ENCODE measurements around the gene KIF1A. TPM values are rescaled to one million over a fixed set of nuclear protein-coding genes. Genes with fewer than 3 reads are reported as not detected.
"Not testable (repeated sequence)": the region's sequence is repeated elsewhere in the genome, so short reads cannot be mapped to it uniquely, and the experiment has no call there.

The KIF1A gene
- total RNA-seq, 1 donor from 2014 or later = not detected

DNA sequence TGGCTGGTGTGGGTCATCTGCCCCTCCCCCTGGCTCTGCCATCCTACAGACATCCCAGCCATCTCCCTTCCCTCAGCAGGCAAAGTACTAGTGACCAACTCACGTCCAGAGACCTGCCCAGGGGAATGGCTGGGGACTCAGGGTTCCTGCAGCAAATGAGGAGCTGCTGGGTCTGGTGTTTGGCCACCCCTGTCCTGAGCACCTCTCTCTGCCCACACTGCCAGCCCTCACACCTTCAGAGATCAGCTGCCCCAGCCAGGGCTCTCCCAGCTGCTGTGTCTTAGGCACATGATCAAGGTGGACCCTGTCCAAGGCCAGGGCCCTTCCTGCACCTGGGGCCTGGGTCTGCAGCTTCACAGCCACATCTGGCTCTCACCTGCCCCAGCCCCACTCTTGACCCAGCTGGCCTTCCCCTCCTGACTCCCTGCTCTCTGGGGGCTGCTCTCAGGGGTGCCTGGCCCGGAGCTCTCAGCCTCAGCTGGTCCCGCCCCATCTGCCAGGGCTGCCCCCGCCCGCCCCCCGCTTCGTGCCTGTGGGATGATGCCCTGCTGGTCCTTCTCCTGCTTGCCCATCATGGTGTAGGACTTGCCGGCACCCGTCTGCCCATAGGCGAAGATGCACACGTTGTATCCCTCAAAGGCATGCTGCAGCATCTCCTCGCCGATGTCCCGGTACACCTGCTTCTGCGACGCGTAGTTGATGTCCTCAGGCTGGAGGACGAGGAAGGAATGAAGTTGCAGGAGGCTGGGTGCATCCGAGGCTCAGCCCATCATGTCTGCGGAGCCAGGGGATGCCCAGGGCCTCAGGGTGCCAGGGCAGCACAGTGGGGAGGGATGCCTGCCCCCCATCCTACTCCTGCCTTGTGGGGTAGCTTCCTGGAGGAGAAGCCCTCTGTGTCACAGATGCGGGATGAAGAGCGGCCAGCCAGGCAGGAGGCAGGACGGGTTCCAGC lies 32.2 kb downstream of the KIF1A start:
- no peak for DNase-seq (ENCODE audit: low spot score)

DNA sequence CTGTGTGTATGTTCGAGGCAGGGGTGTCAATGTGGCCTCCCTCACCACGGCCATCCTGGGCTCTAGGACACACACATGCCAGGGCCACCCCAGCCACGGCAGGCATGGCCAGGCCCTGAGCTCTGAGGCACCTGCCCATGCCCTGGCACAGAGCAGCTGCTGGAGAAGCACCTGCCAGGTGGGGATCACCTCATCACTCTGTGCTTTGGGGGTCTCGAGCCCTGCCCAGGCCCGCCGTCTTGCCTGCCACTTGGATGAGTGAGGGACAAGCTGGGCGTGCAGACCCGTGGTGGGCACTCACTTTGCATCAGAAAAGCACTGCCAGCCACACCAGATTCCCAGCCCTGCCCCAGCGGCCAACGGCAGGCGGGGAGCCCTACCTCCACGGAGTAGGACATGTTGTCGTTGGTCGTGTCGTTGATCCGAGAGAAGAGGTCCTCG lies 33.1 kb downstream of the KIF1A start:
- DNase-seq (ENCODE audit: low spot score) = no peak

DNA sequence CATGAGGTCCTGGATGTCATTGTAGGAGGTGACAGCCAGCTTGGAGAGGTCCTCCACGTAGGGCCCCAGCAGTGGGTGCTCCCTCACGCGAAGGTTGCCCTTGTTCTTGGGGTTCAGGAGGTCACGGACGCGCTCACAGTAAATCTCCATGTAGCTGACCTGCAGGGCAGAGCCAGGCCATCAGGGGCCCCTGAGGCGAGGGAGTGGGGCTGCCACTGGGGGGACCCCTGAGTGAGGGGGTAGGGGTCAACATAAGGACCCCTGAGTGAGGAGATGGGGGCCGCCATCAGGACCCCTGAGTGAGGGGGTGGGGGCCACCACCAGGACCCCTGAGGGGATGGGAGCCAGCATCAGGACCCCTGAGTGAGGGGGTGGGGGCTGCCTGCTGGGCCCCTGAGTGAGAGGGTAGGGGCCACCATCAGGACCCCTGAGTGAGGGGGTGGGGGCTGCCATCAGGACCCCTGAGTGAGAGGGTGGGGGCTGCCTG lies 33.6 kb downstream of the KIF1A start:
- DNase-seq (ENCODE audit: low spot score) = no peak

DNA sequence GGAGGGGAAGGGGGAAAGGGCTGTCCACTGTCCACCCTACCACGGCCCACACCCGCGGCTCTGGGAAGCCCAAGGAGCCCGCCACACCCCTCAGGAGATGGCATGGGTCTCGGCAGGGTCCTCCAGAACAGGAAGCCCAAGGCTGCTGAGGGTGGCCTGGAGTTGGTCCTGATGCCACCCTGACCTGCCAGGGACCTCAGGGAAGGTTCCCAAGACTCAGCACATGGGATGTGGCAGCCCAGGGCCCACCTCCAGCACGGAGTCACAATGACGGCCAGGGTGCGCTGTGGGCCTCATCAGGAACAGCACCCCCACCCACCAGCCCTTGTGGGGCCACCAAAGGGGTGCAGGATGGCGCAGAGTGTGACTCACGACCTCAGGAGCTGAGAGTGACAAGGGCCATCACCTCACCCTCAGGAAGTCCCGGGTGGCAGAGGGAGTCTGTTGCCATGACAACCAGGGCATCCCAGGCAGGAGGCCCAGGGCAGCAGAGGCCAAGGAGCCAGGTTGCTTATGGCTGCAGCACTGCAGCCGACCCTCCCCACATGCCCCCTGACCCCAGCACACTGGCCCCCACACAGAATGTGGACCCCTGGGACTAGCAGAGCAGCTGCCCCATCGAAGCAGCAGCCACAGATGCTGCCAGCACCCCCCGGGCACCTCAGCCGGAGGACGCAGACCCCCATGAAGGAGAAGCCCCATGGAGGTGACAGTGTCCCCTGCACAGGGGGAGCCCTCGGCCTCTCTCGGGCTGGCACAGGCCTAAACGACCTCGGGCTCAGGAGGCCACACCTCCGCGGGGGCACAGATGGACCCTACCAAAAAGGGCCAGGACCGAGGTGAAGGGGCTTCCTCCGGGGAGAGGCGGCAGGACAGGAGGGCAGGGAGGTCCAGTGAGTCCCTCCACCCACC lies 34.3 kb downstream of the KIF1A start:
- DNase-seq (ENCODE audit: low spot score) = no peak

DNA sequence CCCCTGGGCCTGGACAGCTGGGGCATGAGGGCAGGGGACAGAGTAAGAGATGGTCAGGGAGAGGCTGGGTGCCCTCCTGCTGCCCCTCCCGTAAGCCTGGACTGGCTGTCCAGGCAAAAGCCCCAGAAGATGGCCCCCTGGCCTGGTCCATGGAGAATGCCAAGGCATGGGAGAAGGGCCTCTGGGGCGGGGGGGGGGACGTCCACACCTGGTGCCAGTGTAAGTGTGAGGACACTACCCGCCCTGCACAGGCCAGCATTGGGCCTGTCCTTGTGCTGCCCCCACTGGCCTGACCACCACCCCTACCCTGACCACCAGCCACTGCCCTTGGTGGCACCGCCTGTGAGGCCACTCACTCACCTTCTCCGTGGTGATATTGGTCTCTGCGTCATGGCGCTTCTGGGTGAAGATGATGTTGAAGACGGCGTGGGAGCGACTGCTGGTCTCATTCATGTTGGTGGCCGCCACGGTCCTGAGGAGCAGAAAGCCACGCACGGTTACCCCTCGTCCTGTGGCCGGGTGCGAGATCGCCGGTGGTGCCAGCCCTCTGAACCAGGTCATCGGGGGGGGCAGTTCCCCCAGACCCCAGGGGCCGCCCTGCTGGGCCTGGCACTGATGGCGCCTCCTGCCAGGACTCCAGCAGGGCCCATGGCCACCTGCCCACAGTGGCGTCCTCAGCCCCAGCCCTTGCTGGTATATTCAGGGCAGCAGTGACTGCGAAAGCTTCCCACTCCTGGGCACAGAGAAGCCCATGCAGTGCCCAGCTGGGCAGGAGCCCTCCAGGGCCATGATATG lies 35.2 kb downstream of the KIF1A start:
- DNase-seq (ENCODE audit: low spot score) = no peak

DNA sequence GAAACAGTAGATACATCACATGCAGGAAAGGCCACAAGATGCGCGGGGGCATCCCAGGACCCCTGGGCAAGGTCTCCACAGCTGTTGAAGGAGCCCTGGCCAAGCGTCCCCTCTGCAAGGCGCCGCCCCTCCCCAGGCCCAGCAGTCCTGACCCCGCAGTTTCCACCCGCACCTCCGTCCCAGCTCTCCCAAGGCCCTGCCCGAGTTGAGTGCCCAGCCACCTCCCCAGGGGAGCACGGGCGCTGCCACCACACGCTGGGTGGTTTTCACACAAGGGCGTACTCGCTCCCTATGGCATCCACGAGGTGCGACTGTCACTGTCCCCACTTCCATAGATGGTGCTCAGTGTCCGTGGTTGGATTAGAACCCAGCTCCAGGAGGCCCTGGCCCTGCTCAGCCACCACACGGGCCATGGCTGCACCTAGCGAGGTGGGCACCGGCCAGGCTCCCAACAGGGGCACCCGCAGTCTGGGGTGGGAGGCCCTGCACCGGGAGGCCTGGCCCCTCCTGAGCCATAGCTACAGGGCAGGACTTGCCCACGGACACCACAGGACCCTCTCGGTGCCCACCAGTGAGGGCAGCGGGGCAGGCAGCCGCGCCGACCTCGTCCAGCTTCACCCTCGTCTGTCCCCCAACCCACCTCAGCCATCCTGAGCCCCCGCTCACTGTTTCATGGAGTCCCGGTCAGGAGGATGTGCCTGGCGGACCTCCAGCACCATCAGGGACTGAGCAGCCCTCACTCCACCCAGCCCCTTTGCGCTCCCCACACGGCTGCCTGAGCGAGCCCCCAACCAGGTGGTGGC lies 36.0 kb downstream of the KIF1A start:
- no peak for DNase-seq (ENCODE audit: low spot score)

DNA sequence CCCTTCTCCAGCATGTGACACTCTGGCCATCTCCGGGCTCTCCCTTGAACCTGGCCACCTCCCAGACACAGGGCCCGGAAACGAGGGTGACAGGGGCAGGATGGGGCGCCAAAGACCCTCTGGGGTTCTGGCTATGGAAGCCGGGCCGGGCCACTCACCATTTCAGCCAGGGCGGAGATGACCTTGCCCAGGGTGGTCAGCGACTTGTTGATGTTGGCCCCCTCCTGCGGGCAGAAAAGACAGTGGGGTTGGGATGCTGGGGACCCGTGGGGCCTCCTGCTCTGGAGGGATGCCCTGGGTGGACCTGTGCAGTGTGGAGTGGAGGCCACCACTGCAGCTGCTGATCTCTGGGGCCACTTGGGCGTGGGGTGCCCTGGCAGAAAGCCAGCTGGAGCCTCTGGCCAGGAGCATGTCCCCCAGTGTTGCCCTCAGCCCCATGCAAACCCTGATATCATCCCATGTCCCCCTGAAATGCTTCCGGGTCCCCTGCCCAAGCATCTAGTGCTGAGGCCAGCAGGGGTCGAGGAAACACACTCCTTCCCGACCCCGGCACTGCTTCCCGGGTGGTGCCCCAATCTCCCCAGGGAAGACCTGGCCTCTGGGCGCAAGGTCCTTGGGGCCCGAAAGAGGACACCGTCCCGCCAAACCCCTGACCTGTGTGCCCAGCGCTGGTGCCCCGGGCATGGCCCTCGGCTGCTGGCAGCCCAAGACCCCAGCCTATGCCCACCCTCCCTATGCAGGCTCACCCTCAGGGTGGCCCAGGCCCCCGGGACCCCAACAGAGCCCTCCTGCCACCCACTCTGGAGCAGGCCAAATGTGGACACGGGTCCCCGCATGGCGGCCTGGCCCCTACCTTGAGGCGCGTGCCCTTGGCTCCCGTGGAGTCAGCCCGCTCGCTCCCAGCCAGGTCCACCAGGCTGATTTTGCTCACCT lies 36.9 kb downstream of the KIF1A start:
- DNase-seq (ENCODE audit: low spot score) = no peak

DNA sequence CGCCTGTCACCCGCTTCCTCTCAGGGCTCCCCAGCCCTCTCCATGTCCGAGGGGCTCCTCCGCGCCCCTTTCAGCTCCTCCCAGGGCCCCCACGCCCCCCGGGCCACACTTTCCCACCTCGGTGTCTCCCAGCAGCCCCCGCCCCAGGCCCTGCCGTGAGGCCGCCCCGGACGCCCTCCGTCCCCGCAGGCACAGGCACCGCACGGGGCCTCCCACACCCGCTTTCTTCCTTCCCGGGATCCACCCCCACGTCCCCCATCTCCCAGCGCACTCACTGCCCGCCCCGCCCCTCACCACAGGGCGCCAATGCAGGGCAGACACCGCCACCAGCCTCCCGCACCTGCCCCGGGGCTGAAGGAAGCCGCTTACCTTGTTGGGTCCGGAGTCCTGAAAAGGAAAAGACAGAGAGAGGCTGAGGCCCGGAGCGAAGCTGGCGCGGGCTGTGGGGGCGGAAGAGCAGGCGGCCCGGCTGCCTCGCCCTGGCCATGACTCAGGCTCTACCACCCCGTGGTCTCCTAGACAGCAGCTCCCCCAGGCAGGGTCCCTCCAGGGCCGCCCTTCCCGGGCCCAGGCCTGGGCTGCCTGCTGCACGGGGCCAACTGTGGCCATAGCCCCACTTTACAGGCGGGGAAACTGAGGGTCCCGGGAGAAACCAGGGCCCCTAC lies 37.7 kb downstream of the KIF1A start:
- no peak for DNase-seq (ENCODE audit: low spot score)

DNA sequence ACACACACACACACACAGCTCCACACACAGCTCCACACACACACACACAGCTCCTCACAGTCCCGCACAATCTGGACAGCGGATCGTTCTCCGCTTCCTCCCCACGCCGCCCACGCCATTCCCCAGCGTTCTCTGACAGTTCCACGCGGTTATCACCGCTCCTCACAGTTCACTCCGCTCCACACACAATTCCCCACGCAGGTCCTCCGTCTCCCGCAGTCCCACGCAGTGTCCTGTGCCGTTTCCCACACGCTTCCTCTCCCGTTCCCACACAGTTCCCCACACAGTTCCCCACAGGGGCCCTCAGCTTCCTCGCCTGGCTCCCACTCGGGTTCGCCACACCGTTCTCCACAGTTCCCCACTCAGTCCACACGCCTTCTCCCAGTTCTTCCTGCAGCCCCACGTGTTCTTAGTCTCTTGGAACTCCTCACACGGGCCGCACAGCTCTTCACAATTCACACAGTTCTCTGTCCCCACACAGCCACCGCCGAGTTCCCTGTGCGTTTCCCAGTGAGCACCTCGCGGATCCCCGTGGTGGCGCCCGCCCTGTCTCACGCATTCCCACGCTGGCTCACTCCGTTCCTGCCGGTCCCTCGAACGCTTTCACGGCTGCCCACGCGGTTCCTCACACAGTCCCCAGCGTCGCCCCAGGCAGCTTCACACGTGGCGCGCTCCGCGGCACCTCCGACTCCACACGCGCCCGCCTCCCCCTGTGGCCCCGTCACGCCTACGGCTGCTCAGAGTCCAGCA lies 38.4 kb downstream of the KIF1A start:
- DNase-seq (ENCODE audit: low spot score) = no peak

DNA sequence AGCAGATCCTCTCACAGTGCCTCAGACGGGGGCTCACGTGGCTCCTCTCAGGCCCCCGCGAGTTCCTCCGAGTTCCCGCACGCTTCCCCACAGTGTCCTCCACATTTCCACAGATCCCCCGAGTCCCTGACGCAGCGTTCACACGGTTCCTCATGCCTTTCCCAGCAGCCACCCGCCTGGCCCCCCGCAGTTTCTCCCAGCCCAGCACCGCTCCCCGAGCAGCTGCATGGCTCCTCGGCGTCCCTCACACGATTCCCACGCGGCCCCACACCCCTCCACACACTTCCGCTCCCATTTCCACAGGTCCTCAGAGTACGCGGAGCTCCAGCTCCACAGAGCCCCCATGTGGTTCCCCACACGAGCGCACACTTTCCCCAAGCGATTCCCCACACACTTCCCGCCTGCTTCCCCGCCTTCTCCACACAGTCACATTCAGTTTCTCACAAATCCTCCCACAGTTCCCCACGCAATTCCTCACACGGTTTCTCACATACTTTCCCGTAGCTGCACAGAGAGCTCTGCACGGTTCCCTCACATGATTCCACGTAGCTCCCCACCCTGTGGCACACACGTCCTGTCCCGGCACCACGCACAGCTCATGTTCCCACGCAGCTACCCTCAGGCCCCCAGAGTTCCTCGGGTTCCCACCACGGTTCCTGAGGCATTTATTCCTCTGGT lies 39.9 kb downstream of the KIF1A start:
- DNase-seq (ENCODE audit: low spot score) = no peak

DNA sequence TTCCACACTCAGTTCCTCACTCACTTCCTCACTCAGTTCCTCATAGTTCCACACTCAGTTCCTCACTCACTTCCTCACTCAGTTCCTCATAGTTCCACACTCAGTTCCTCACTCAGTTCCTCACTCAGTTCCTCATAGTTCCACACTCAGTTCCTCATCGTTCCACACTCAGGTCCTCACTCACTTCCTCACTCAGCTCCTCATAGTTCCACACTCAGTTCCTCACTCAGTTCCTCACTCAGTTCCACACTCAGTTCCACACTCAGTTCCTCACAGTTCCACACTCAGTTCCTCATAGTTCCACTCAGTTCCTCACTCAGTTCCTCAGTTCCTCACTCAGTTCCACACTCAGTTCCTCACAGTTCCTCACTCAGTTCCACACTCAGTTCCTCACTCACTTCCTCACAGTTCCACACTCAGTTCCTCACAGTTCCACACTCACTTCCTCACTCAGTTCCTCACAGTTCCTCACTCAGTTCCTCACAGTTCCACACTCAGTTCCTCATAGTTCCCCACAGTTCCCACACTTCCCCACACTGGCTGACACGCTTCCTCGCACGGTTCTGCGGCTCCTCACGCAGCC lies 40.7 kb downstream of the KIF1A start:
- DNase-seq (ENCODE audit: low spot score) = not testable (repeated sequence)

DNA sequence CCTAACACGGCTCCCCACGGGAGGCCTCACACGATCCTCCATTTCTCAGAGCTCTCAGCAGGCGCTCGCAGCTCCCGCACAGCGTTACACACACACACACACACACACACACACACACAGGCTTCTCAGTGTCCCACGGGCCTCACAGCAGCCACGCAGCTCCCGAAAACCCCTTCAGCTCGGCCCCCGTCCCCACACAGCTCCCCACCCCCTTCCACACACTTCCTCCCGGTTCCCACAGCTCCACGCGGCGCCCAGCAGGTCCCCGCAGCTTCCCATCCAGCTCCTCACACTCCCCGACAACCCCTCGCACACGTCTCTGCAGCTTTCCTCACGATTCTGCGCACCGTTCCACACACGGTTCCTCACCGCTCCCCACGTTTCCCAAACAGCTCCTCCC lies 41.6 kb downstream of the KIF1A start:
- no peak for DNase-seq (ENCODE audit: low spot score)

DNA sequence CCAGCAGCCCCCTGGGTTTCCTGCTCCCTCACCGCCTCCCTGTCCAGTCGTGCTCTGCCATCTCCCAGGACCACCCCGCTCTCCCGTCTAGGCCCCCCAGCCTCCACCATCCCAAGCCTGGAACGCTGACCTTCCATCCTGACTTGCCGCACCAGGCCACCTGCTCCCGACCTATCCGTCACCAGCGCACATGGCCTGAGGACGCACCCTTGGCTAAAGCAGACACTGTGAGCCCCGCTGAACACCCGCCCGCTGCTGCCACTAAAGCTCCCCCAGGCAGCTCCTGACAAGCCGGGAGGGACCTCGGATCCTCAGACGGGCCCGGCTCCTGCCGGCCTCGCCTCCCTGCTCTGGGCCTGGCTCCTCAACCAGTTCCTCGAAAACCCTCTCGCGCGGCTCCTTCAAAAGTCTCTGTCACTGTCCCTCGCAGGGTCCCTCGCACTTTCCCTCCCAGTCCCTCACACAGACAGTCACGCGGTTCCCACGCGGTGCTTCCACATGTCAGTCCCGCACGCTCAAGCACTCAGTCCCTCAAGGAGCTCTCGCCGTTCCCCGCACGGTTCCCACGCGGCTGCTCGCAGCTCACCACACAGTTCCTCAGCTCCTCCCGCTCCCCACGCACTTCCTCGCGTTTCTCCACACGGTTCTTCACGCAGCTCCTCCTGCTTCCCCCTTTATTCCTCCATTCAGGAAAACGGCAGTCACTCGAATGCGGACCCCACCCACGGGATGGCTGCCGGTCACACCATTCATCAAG lies 42.4 kb downstream of the KIF1A start:
- no peak for DNase-seq (ENCODE audit: low spot score)

DNA sequence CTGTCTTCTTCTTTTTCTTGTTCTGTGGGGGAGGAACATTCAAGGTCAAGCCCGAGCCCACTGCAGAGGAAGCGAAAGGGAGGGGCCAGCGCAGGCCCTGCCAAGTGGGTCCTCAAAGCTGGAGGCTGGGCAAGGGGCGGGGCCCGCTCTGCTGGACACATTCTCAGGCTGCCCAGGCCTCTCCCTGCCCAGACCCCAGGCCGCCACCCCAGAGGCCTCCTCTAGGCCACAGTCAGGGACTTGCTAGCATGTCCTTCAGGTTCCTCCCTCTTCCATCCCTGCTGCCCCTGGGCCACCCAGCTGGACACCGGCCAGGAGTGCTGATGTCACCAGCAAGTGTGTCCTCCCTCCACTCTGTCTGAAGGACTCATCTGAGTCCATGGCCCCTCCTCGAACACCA lies 44.1 kb downstream of the KIF1A start:
- DNase-seq (ENCODE audit: low spot score) = no peak

DNA sequence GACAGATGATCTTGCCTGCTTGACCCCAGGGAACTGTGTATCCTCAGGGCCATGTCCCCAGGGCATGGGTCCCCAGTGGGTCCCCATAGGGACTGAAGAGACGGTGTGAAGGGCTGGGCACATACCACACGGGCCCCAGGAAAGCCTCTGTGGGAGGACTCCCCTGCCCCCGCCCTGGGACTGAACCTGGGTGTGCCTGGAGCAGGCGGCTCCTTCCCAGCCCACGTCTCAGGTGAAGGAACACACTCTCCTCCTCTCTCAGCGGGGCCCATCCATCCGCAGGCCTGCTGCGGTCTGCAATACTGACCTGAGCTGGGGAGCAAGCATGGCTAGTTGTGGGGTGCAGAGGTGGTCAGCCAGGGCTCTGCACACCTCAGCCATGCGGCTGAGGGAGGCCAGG lies 45.2 kb downstream of the KIF1A start:
- DNase-seq (ENCODE audit: low spot score) = no peak

DNA sequence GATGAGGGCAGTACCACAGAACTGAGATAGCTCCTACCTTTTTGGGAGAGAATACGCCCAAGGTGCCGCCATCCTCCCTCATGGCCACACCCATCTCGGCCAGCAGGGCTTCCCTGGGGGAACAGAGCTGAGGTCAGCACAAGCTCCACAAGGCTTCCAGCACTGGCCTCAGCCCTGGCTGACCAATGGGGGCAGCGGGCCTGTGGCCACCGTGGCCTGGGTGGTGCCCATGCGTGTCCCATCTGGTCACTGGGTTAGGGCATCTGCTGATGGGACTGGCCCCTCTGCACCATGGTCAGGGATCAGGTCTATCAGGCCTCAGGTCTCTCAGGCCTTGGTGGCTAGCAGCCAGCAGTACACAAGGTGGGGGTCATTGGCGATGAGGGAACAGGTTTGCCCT lies 50.9 kb downstream of the KIF1A start:
- DNase-seq (ENCODE audit: low spot score) = no peak

Data from mesenteric fat pad (tissue), 1 donor.